ENCODE results near the gene MYO3A. TPM values are rescaled to one million over a fixed set of nuclear protein-coding genes. Genes with fewer than 3 reads are reported as not detected.

MYO3A gene
- total RNA-seq, 1 experiment from 2014 or later = not detected

DNA sequence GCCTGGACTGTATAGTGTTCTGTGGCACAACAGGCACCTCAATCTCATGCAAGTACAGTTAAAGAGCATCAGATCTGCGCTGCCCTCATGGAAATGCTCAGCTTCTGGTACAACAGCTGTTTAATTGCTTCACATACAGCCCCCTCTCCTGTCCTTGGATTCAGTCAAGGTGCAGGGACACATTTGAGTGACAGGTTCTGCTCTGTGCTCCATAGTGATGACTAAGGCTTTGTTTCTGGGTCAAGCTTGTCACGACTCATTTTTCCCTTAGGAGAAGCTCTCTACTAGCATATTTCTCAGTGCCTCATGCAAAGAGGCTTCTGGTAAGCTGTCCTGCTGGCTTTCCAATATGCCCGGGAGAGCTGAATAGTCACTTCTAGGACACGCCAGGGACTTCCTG, 26.8 kb upstream of the MYO3A start:
- Histone ChIP-seq H3K4me1 (ENCODE audit: control insufficient read depth, insufficient read depth, low read length) (no peaks in the 10 kb centered on the region), H3K27me3 (ENCODE audit: control insufficient read depth, insufficient read depth, low read length) (no peaks in the 10 kb centered on the region), H3K27ac (ENCODE audit: low read length) (no peak overlapping the region), H3K9me3 (ENCODE audit: control insufficient read depth, insufficient read depth, low read depth, low read length) (no peaks in the 10 kb centered on the region), H3K36me3 (ENCODE audit: control insufficient read depth, insufficient read depth, low read length) (no peaks in the 10 kb centered on the region), H3K4me3 (ENCODE audit: low read depth in 2 of 2, low read length in 2 of 2) (no peak overlapping the region)
- no peak for DNase-seq (ENCODE audit: low read depth, low spot score)
- in situ Hi-C loops (cut with HindIII; ENCODE audit: low pct_unique_long_range_greater_than_20kb, low sequenced_read_pairs) (no loop called here), intact Hi-C loops (cut with micrococcal nuclease; ENCODE audit: unreplicated experiment) (no loop called here)
- ChIA-PET CTCF (no interaction called here), POLR2A (no interaction called here)
- BruUV-seq (replicated peaks) = no TSS peak
- no peak for ATAC-seq
- TF ChIP-seq SIN3A (IDR thresholded peaks at IDR 0.05; ENCODE audit: borderline replicate concordance, insufficient read depth, low read depth, low read length) (no peak), TCF7L2 (IDR thresholded peaks at IDR 0.05; ENCODE audit: low read depth, low read length) (no peak), POLR2AphosphoS5 (IDR thresholded peaks at IDR 0.05; ENCODE audit: low read depth, low read length) (no peak)
- TF ChIP-seq, protein P1, sequence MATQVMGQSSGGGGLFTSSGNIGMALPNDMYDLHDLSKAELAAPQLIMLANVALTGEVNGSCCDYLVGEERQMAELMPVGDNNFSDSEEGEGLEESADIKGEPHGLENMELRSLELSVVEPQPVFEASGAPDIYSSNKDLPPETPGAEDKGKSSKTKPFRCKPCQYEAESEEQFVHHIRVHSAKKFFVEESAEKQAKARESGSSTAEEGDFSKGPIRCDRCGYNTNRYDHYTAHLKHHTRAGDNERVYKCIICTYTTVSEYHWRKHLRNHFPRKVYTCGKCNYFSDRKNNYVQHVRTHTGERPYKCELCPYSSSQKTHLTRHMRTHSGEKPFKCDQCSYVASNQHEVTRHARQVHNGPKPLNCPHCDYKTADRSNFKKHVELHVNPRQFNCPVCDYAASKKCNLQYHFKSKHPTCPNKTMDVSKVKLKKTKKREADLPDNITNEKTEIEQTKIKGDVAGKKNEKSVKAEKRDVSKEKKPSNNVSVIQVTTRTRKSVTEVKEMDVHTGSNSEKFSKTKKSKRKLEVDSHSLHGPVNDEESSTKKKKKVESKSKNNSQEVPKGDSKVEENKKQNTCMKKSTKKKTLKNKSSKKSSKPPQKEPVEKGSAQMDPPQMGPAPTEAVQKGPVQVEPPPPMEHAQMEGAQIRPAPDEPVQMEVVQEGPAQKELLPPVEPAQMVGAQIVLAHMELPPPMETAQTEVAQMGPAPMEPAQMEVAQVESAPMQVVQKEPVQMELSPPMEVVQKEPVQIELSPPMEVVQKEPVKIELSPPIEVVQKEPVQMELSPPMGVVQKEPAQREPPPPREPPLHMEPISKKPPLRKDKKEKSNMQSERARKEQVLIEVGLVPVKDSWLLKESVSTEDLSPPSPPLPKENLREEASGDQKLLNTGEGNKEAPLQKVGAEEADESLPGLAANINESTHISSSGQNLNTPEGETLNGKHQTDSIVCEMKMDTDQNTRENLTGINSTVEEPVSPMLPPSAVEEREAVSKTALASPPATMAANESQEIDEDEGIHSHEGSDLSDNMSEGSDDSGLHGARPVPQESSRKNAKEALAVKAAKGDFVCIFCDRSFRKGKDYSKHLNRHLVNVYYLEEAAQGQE (IDR thresholded peaks at IDR 0.05; ENCODE audit: insufficient read depth in 1 of 2, low read depth in 2 of 2, low read length in 1 of 2) = no peak
- TF ChIP-seq, protein P2, sequence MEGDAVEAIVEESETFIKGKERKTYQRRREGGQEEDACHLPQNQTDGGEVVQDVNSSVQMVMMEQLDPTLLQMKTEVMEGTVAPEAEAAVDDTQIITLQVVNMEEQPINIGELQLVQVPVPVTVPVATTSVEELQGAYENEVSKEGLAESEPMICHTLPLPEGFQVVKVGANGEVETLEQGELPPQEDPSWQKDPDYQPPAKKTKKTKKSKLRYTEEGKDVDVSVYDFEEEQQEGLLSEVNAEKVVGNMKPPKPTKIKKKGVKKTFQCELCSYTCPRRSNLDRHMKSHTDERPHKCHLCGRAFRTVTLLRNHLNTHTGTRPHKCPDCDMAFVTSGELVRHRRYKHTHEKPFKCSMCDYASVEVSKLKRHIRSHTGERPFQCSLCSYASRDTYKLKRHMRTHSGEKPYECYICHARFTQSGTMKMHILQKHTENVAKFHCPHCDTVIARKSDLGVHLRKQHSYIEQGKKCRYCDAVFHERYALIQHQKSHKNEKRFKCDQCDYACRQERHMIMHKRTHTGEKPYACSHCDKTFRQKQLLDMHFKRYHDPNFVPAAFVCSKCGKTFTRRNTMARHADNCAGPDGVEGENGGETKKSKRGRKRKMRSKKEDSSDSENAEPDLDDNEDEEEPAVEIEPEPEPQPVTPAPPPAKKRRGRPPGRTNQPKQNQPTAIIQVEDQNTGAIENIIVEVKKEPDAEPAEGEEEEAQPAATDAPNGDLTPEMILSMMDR (IDR thresholded peaks at IDR 0.05) = no peak

DNA sequence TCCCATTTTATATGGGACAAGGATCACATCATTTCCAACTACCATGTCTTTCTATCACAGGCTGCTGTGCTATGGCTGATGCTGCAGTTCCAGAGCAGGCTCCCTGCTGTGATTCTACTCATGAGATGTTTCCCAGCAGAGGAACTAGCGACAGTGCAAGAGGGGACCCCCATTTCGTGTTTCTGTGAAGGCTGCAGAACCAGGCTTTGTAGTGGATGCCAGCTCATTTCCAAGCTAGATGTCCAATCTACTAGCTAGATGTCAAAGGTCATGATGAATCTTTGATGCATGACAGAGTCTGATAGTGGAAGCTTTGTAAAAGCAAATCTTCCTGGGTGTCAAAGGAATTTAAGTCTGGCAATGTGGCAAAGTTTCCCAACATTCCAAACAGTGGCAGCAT, 21.2 kb upstream of the MYO3A start:
- in situ Hi-C loops (cut with HindIII; ENCODE audit: low pct_unique_long_range_greater_than_20kb, low sequenced_read_pairs) (no loop called here), intact Hi-C loops (cut with micrococcal nuclease; ENCODE audit: unreplicated experiment) (no loop called here)
- no TSS peak for BruUV-seq (replicated peaks)
- no peaks in the 10 kb centered on the region for H3K27me3 ChIP-seq (ENCODE audit: control insufficient read depth, insufficient read depth, low read length)
- DNase-seq (ENCODE audit: low read depth, low spot score) = no peak
- CTCF ChIA-PET = no interaction called here
- ATAC-seq = no peak
- TF ChIP-seq, protein P1 (IDR thresholded peaks at IDR 0.05; ENCODE audit: insufficient read depth in 1 of 2, low read depth in 2 of 2, low read length in 1 of 2) = no peak
- TF ChIP-seq TCF7L2 (IDR thresholded peaks at IDR 0.05; ENCODE audit: low read depth, low read length) (no peak), SIN3A (IDR thresholded peaks at IDR 0.05; ENCODE audit: borderline replicate concordance, insufficient read depth, low read depth, low read length) (no peak), POLR2AphosphoS5 (IDR thresholded peaks at IDR 0.05; ENCODE audit: low read depth, low read length) (no peak)
- TF ChIP-seq, protein P2 (IDR thresholded peaks at IDR 0.05) = no peak
- POLR2A ChIA-PET = no interaction called here
- no peak overlapping the region for H3K4me3 ChIP-seq (ENCODE audit: low read depth in 2 of 2, low read length in 2 of 2)
- H3K9me3 ChIP-seq (ENCODE audit: control insufficient read depth, insufficient read depth, low read depth, low read length) = no peaks in the 10 kb centered on the region
- H3K36me3 ChIP-seq (ENCODE audit: control insufficient read depth, insufficient read depth, low read length) = no peaks in the 10 kb centered on the region
- H3K4me1 ChIP-seq (ENCODE audit: control insufficient read depth, insufficient read depth, low read length) = no peaks in the 10 kb centered on the region
- H3K27ac ChIP-seq (ENCODE audit: low read length) = no peak overlapping the region
